Measurements from ENCODE around the gene METTL22.
A peak's percentile ranks its signal among the peaks of the same experiment; 100 is the strongest.

Gene METTL22, protein sequence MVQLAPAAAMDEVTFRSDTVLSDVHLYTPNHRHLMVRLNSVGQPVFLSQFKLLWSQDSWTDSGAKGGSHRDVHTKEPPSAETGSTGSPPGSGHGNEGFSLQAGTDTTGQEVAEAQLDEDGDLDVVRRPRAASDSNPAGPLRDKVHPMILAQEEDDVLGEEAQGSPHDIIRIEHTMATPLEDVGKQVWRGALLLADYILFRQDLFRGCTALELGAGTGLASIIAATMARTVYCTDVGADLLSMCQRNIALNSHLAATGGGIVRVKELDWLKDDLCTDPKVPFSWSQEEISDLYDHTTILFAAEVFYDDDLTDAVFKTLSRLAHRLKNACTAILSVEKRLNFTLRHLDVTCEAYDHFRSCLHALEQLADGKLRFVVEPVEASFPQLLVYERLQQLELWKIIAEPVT

GRCh38 chr16:8621572-8622314, at the start of gene METTL22:
Gene METTL22, plus strand, starts transcription at chr16:8621698. Its CDS starts 3,968 bp downstream, at chr16:8625666.
- peaks cover 7% of the 10 kb centered on the region for H3K4me1 ChIP-seq (ENCODE audit: insufficient read depth, low read length, poor library complexity, severe bottlenecking)
- peak within 1 kb of the TSS; percentile 80 for H3K4me3 ChIP-seq (ENCODE audit: low read length, poor library complexity, severe bottlenecking)
- H3K9me3 ChIP-seq (ENCODE audit: insufficient read depth, low read depth, low read length) = no peaks in the 10 kb centered on the region
- H3K9ac ChIP-seq (ENCODE audit: low read depth, low read length, poor library complexity, severe bottlenecking) = peak within 1 kb of the TSS; percentile 95
- no peaks in the 10 kb centered on the region for H3K27me3 ChIP-seq (ENCODE audit: insufficient read depth, low read length, poor library complexity, severe bottlenecking)
- peak within 1 kb of the TSS; percentile 84 for H2AFZ ChIP-seq (ENCODE audit: low read length)
- H3K9me2 ChIP-seq (replicated peaks; ENCODE audit: low read depth, low read length) = no peaks in the 10 kb centered on the region
- peak within 1 kb of the TSS; percentile 76 for H3K4me2 ChIP-seq (ENCODE audit: low read depth, low read length, poor library complexity, severe bottlenecking)
- peaks cover 12% of the 10 kb centered on the region for H4K20me1 ChIP-seq (ENCODE audit: insufficient read depth, low read length, poor library complexity, severe bottlenecking)
- peaks cover 27% of the 10 kb centered on the region for H3K79me2 ChIP-seq (ENCODE audit: insufficient read depth, low read length)
- no peaks in the 10 kb centered on the region for H3F3A ChIP-seq (ENCODE audit: low read depth)
- TF ChIP-seq CTCF (conservative IDR thresholded peaks at IDR 0.05; ENCODE audit: low read length) = no peak
- no peak for TF ChIP-seq EZH2phosphoT487 (IDR thresholded peaks at IDR 0.05; ENCODE audit: borderline replicate concordance)
- H3K36me3 ChIP-seq (ENCODE audit: insufficient read depth, low read length) = peaks cover 6% of the 10 kb centered on the region; the same call in 1 of the 2 replicates

- Histone ChIP-seq H3F3A (ENCODE audit: low read depth) (no peaks in the 10 kb centered on the region), H3K27me3 (ENCODE audit: insufficient read depth, low read length, poor library complexity, severe bottlenecking) (no peaks in the 10 kb centered on the region), H3K4me1 (ENCODE audit: insufficient read depth, low read length, poor library complexity, severe bottlenecking) (no peaks in the 10 kb centered on the region), H3K36me3 (ENCODE audit: insufficient read depth, low read length) (no peaks in the 10 kb centered on the region), H2AFZ (ENCODE audit: low read length) (no peak overlapping the region), H3K79me2 (ENCODE audit: insufficient read depth, low read length) (no peaks in the 10 kb centered on the region), H3K9me3 (ENCODE audit: insufficient read depth, low read depth, low read length) (no peaks in the 10 kb centered on the region), H4K20me1 (ENCODE audit: insufficient read depth, low read length, poor library complexity, severe bottlenecking) (no peaks in the 10 kb centered on the region), H3K9ac (ENCODE audit: low read depth, low read length, poor library complexity, severe bottlenecking) (no peak overlapping the region), H3K9me2 (replicated peaks; ENCODE audit: low read depth, low read length) (no peaks in the 10 kb centered on the region), H3K4me3 (ENCODE audit: low read length, poor library complexity, severe bottlenecking) (no peak overlapping the region), H3K4me2 (ENCODE audit: low read depth, low read length, poor library complexity, severe bottlenecking) (no peak overlapping the region)
- TF ChIP-seq EZH2phosphoT487 (IDR thresholded peaks at IDR 0.05; ENCODE audit: borderline replicate concordance) = no peak
- no peak for TF ChIP-seq CTCF (conservative IDR thresholded peaks at IDR 0.05; ENCODE audit: low read length)
Measured at GRCh38 chr16:8572063-8572918, 49.2 kb upstream of the METTL22 start.

- Histone ChIP-seq H4K20me1 (ENCODE audit: insufficient read depth, low read length, poor library complexity, severe bottlenecking) (no peaks in the 10 kb centered on the region), H3K27me3 (ENCODE audit: insufficient read depth, low read length, poor library complexity, severe bottlenecking) (no peaks in the 10 kb centered on the region), H3K79me2 (ENCODE audit: insufficient read depth, low read length) (no peaks in the 10 kb centered on the region), H3K9ac (ENCODE audit: low read depth, low read length, poor library complexity, severe bottlenecking) (no peak overlapping the region), H3K4me1 (ENCODE audit: insufficient read depth, low read length, poor library complexity, severe bottlenecking) (no peaks in the 10 kb centered on the region), H3K9me2 (replicated peaks; ENCODE audit: low read depth, low read length) (no peaks in the 10 kb centered on the region), H3F3A (ENCODE audit: low read depth) (no peaks in the 10 kb centered on the region), H2AFZ (ENCODE audit: low read length) (no peak overlapping the region), H3K4me2 (ENCODE audit: low read depth, low read length, poor library complexity, severe bottlenecking) (no peak overlapping the region), H3K4me3 (ENCODE audit: low read length, poor library complexity, severe bottlenecking) (no peak overlapping the region), H3K9me3 (ENCODE audit: insufficient read depth, low read depth, low read length) (no peaks in the 10 kb centered on the region), H3K36me3 (ENCODE audit: insufficient read depth, low read length) (no peaks in the 10 kb centered on the region)
- TF ChIP-seq EZH2phosphoT487 (IDR thresholded peaks at IDR 0.05; ENCODE audit: borderline replicate concordance) (no peak), CTCF (conservative IDR thresholded peaks at IDR 0.05; ENCODE audit: low read length) (peak; percentile 51)
Measured at GRCh38 chr16:8572919-8573724, 48.4 kb upstream of the METTL22 start.

Measured in Loucy (cell line).